Activated effector memory CD4-positive, alpha-beta T cell treated with Interleukin-2 at 50 U/mL for 16 hours (primary cell): Measurements from ENCODE around the gene BOLA3.
"Not testable (repeated sequence)": the region's sequence is repeated elsewhere in the genome, so short reads cannot be mapped to it uniquely, and the experiment has no call there.

Experiments used
- DNase-seq: peaks from one replicate; pipeline ENCODE4 v3.0.0-alpha.2; 2020

The BOLA3 gene

GRCh38 chr2:74147727-74148456, at the start of gene BOLA3:
BOLA3 (minus strand) TSS chr2:74147912; CDS start chr2:74147874, 38 bp downstream.
- DNase-seq = peak; percentile 75

GRCh38 chr2:74197049-74197448, 49.3 kb upstream of the BOLA3 start:
- DNase-seq = no peak

GRCh38 chr2:74194799-74195198, 47.1 kb upstream of the BOLA3 start:
- DNase-seq = no peak

- DNase-seq = no peak
These were observed 44.1 kb upstream of the BOLA3 start for GRCh38 chr2:74191596-74192380.

GRCh38 chr2:74188696-74189095, 41.0 kb upstream of the BOLA3 start:
- DNase-seq = no peak

- DNase-seq = no peak
These were observed 40.4 kb upstream of the BOLA3 start for GRCh38 chr2:74188018-74188601.

- DNase-seq = not testable (repeated sequence)
These were observed 39.0 kb upstream of the BOLA3 start for GRCh38 chr2:74186706-74187105.

- DNase-seq = no peak
These were observed 38.3 kb upstream of the BOLA3 start for GRCh38 chr2:74186038-74186437.

GRCh38 chr2:74183878-74184277, 36.2 kb upstream of the BOLA3 start:
- no peak for DNase-seq

GRCh38 chr2:74181739-74182138, 34.0 kb upstream of the BOLA3 start:
- no peak for DNase-seq

GRCh38 chr2:74179063-74179865, 31.6 kb upstream of the BOLA3 start:
- DNase-seq = no peak

- DNase-seq = peak; percentile 99
These were observed 30.7 kb upstream of the BOLA3 start, which contains the start of gene MOB1A for GRCh38 chr2:74178211-74179062. MOB1A (minus strand) TSS chr2:74178879; CDS start chr2:74178674, 205 bp downstream.

- no peak for DNase-seq
These were observed 30.0 kb upstream of the BOLA3 start for GRCh38 chr2:74177696-74178095.

GRCh38 chr2:74174909-74175308, 27.2 kb upstream of the BOLA3 start:
- no peak for DNase-seq

GRCh38 chr2:74168739-74169138, 21.0 kb upstream of the BOLA3 start:
- no peak for DNase-seq

GRCh38 chr2:74164761-74165160, 17.0 kb upstream of the BOLA3 start:
- DNase-seq = no peak

- no peak for DNase-seq
These were observed 15.2 kb upstream of the BOLA3 start for GRCh38 chr2:74162951-74163350.

GRCh38 chr2:74155830-74156229, 8.1 kb upstream of the BOLA3 start:
- no peak for DNase-seq

- no peak for DNase-seq
These were observed 5.2 kb upstream of the BOLA3 start for GRCh38 chr2:74152954-74153353.

- no peak for DNase-seq
These were observed 2.0 kb upstream of the BOLA3 start for GRCh38 chr2:74149570-74150319.

- DNase-seq = no peak
These were observed 1.5 kb upstream of the BOLA3 start for GRCh38 chr2:74149247-74149525.
